ENCODE data around the gene DIAPH3.

Gene DIAPH3

GRCh38 chr13:59691501-59692066 is 472.1 kb downstream of the DIAPH3 start:
- DNase-seq = no peak

GRCh38 chr13:59690857-59691500 is 472.7 kb downstream of the DIAPH3 start:
- DNase-seq = no peak

- DNase-seq = no peak
These were observed 474.7 kb downstream of the DIAPH3 start for GRCh38 chr13:59689057-59689456.

- DNase-seq = no peak
These were observed 476.8 kb downstream of the DIAPH3 start for GRCh38 chr13:59686798-59687394.

- no peak for DNase-seq
These were observed 479.6 kb downstream of the DIAPH3 start for GRCh38 chr13:59684105-59684504.

- no peak for DNase-seq
These were observed 482.0 kb downstream of the DIAPH3 start for GRCh38 chr13:59681636-59682311.

GRCh38 chr13:59680429-59681024 is 483.2 kb downstream of the DIAPH3 start:
- peak; percentile 20 for DNase-seq

GRCh38 chr13:59679254-59679653 is 484.5 kb downstream of the DIAPH3 start:
- DNase-seq = no peak

GRCh38 chr13:59677966-59678814 is 485.5 kb downstream of the DIAPH3 start:
- peak; percentile 46 for DNase-seq

- no peak for DNase-seq
These were observed 486.3 kb downstream of the DIAPH3 start for GRCh38 chr13:59677430-59677829.

GRCh38 chr13:59674616-59675015 is 489.1 kb downstream of the DIAPH3 start:
- no peak for DNase-seq

GRCh38 chr13:59673286-59673685 is 490.4 kb downstream of the DIAPH3 start:
- DNase-seq = no peak

GRCh38 chr13:59672445-59672844 is 491.3 kb downstream of the DIAPH3 start:
- no peak for DNase-seq

GRCh38 chr13:59671881-59672280 is 491.8 kb downstream of the DIAPH3 start:
- DNase-seq = no peak

- no peak for DNase-seq
These were observed 497.2 kb downstream of the DIAPH3 start for GRCh38 chr13:59666504-59666903.

GRCh38 chr13:59665732-59666131 is 498.0 kb downstream of the DIAPH3 start:
- DNase-seq = no peak

GRCh38 chr13:59665184-59665583 is 498.5 kb downstream of the DIAPH3 start:
- DNase-seq = no peak

- no peak for DNase-seq
These were observed 499.1 kb downstream of the DIAPH3 start for GRCh38 chr13:59664586-59664985.

GRCh38 chr13:59663707-59664106 is 500.0 kb downstream of the DIAPH3 start:
- no peak for DNase-seq

- no peak for DNase-seq
These were observed 503.1 kb downstream of the DIAPH3 start for GRCh38 chr13:59660582-59660981.

- no peak for DNase-seq
These were observed 503.7 kb downstream of the DIAPH3 start for GRCh38 chr13:59659981-59660380.

- DNase-seq = no peak
These were observed 504.9 kb downstream of the DIAPH3 start for GRCh38 chr13:59658738-59659330.

Data from CD4-positive, alpha-beta T cell treated with Interleukin-12 subunit alpha and Interleukin-12 subunit beta, for 1 hour (primary cell).